NCI-H1436 (cell line): ENCODE results near the gene DUSP3.
A peak's percentile ranks its signal among the peaks of the same experiment; 100 is the strongest.

Source experiments
- DNase-seq: peaks from one replicate; lab custom pipeline; 2025; lab: John Stamatoyannopoulos, UW

Gene DUSP3

DNA sequence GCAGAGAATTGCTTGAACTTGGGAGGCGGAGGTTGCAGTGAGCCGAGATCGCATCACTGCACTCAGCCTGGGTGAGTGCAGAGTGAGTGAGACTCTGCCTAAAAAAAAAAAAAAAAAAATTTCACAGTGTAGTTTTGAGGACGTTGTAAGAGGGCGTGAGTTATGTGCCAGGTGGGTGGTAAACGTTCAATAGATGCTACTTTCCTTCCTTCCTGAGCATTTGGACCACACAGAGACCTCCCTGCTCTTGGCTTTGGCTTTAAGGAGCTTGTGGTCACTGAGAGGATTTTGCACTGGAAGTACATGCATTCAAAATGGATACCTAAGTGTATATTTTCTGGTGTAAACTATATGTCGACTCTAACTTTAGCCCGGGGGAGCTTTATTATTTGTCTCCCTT lies 50.7 kb downstream of the DUSP3 start:
- no peak for DNase-seq

DNA sequence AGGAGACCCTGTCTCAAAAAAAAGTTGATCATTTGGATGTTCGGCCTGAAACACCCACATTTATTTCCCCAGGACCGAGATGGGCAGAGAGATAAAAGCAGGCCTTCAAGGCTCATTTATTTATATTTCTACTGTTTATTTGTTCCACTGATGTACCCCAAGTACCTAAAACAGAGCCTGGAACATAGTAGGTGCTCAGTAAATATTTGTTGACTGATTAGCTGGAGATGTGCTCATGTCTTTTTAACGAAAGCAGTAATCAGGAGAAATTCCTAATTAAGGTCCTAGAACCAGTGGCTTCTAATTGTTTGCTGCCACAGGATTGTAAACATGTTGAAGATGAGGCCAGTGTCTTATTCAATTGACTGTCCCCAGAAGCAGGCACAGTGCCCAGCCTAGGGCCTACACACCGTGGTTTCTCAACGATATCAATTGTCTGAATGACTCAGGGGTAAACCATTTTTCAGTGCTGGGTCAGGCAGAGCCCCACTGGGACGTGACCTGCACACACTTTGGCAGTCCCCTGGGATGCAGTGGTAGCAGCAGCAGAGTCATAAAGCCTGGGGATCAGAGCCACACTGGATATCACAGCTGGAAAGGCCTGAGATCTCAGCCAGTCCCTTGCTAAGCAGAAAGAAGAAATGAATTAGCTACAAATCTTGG lies 54.9 kb downstream of the DUSP3 start:
- DNase-seq: no peak

DNA sequence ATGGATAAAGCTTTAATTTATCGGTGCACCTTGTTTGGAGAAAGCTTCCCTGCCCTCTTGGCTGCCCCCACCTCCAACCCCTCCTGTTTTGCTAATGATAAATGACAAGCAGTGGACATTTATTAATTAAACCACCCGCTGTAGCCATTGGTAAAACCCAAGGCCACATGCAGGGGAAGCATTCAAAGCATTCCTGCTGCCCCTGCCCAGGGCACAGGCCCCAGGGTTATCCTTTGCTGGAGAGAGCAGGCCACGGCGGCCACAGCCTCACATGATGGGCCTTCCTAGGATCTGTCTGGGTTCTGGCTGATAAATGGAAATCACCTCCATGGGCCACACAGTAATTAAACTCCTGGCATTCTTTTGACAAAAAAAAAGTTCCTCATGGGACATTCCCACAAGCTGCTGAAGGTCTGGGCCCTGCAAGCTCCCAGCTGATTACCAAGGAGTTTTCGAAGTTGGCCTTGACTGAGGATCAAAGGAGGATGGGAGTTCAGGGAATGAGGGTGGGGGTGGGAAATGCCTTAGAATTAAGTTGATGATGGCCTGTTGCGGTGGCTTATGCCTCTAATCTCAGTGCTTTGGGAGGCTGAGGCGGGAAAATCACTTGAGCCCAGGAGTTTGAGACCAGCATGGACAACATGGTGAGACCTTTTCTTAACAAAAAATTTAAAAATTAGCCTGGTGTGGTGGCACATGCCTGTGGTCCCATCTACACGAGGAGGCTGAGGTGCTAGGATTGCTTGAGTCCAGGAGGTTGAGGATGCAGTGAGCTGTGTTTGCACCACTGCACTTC lies 55.7 kb downstream of the DUSP3 start:
- DNase-seq: no peak

DNA sequence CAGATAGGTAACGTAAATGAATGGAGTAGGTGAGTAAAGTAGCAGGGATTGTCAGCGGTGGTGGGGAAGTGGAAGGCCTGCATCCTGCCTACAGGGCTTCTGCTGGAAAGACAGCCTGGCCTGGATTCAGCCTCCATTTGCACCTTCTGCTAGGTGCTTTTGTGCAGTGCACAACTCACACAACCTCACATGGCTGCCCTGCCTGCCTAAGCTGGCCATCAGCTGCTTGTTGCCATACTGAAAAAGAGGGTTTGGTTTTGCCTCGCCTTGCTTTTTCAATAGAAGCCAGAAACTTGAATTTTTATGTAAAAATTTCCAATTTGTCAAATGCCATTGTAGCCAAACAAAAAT lies 56.5 kb downstream of the DUSP3 start:
- no peak for DNase-seq

DNA sequence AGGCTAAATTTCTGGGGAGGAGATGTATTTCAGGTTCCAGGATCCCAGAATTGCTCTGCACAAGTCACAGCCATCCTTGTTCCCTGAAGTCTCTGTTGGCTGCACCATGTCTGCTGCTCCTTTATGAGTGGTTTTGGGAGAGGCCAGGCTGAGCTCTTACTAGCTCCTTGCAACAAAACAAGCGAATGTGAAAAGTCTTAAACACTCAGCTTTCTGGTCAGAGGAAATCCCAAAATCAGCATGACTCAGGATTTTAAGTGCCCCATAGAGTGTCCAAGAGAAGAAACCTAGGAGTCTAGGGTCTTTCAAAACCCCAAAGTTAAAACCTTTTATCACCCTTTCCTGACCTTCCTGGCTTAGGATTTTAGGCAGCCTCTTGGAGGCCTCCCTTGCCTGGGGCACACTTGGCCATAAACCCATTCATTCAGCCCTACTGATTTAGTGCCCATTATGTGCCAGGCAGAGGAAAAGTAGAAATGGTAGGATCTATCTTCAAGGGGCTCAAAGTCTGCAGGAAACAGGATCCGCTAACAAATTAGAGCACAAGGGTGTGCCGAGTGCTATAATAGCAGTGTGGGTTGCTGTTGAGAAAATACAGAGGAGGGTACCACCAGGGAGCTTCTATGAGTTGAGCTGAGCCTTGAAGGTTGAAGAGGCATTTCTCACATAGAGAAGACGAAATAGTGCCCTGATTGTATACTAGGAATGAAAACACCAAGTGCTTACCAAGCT lies 57.1 kb downstream of the DUSP3 start:
- no peak for DNase-seq

DNA sequence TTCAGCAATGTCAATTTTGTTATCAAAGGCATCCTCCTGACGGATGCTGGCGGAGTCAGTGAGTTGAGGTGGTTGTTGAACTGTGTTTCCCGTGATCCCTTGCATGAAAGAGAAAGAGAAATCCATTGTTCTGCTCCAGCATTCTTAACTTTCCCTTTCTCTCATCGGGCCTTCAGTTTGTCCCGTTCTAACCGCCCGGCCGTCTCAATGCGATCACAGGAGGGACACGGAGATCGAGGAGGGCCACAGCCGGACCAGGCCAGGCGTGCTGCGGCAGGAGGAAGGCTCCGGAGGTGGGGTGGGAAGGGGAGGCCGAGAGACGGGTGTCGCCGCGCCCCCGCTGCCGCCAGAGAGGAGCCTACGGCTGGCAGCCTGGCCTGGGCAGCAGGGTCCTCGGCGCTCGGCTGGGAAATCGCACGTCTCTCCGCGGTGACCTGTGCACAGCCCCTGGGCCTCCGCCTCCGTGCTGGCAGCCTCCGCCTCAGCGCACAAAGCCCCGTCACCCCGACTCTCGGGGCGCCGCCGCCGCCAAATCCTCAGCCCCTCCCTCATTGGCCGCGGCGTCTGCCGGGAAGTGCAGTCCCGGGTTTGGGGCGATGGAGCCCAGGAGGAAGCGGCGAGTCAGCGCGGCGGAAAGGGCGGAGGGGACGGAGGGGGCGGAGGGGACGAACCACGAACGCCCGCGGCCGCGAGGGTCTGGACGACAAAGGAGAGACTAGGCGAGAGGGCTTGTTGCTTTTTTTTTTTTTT lies 58.3 kb downstream of the DUSP3 start:
- peak; percentile 69 for DNase-seq

GRCh38 chr17:43719578-43719977 lies 59.2 kb downstream of the DUSP3 start:
- no peak for DNase-seq

GRCh38 chr17:43718544-43718943 lies 60.2 kb downstream of the DUSP3 start:
- DNase-seq: no peak

DNA sequence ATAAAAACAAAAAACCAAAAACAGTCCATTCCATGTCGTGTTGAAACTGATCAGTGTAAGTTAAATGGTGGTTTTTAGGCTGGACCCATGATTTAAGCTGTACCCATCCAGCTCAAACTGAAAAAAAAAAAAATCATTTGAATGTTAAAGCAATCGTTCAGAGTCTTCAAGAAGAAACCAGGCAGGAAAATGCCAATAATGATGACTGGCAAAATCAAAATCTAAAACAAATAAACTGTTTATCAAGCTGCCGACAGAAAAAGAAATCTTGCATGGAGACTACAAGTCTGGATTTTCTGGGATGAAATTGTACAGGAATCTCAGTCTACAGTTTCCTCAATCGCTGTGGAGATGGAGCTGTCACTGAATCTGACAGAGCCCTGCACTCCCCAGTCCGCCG lies 60.9 kb downstream of the DUSP3 start:
- DNase-seq: no peak
